NT2/D1 (cell line): ENCODE results near the gene FAM53B.

ENCODE experiments used
- DNase-seq: peaks from one replicate; pipeline ENCODE4 v3.0.0-alpha.2; 2011; ENCODE audit warnings: low read depth, low spot score
- H3K27me3 ChIP-seq: 2 replicates; pipeline ENCODE4 v1.6.0; 2011; ENCODE audit warnings: mild to moderate bottlenecking; ENCODE audit not compliant: insufficient read length, insufficient read depth
- H3K36me3 ChIP-seq: 2 replicates; pipeline ENCODE4 v1.6.1; 2011; ENCODE audit warnings: mild to moderate bottlenecking, low read length, mixed read lengths; ENCODE audit not compliant: insufficient read depth, insufficient read length
- H3K4me1 ChIP-seq: 2 replicates; pipeline ENCODE4 v1.5.1; 2011; ENCODE audit not compliant: insufficient read depth, insufficient read length
- H3K4me3 ChIP-seq: 2 replicates; pipeline ENCODE4 v1.5.1; 2011; ENCODE audit warnings: low read depth; ENCODE audit not compliant: insufficient read length
- H3K9ac ChIP-seq: 2 replicates; pipeline ENCODE4 v1.6.0; 2011; ENCODE audit warnings: low read depth; ENCODE audit not compliant: insufficient read length
- H3K9me3 ChIP-seq: 2 replicates; pipeline ENCODE4 v1.5.1; 2011; ENCODE audit warnings: mild to moderate bottlenecking, low read length; ENCODE audit not compliant: insufficient read depth
- SUZ12 ChIP-seq: IDR thresholded peaks from 2 replicates; pipeline ENCODE4 v1.6.1; 2011; ENCODE audit not compliant: insufficient read length, insufficient read depth; ENCODE audit errors: extremely low read depth
- YY1 ChIP-seq: IDR thresholded peaks from 2 replicates; pipeline ENCODE4 v1.6.1; 2011; ENCODE audit not compliant: insufficient read length, insufficient read depth
- ZNF274 ChIP-seq: IDR thresholded peaks from 2 replicates; pipeline ENCODE4 v1.6.1; 2011; ENCODE audit warnings: mild to moderate bottlenecking, low read depth, low read length

The FAM53B gene

GRCh38 chr10:124663766-124664360 is 80.3 kb downstream of the FAM53B start:
- peaks cover 18% of the 10 kb centered on the region for H3K36me3 ChIP-seq
- no peak overlapping the region for H3K4me3 ChIP-seq
- H3K9ac ChIP-seq = no peak overlapping the region

GRCh38 chr10:124663228-124663627 is 81.0 kb downstream of the FAM53B start:
- no peak for DNase-seq
- peaks cover 18% of the 10 kb centered on the region for H3K36me3 ChIP-seq

More at GRCh38 chr10:124663766-124664360, 80.3 kb downstream of the FAM53B start:
- DNase-seq = no peak
- Histone ChIP-seq H3K27me3 (no peaks in the 10 kb centered on the region), H3K9me3 (no peaks in the 10 kb centered on the region), H3K4me1 (no peaks in the 10 kb centered on the region)
- no peak for TF ChIP-seq SUZ12
- TF ChIP-seq ZNF274 = no peak
- no peak for TF ChIP-seq YY1

GRCh38 chr10:124661660-124662180 is 82.5 kb downstream of the FAM53B start:
- no peaks in the 10 kb centered on the region for H3K4me1 ChIP-seq
- no peak for DNase-seq
- H3K36me3 ChIP-seq = peaks cover 18% of the 10 kb centered on the region
- H3K4me3 ChIP-seq = no peak overlapping the region
- no peak overlapping the region for H3K9ac ChIP-seq
- TF ChIP-seq ZNF274 (no peak), SUZ12 (no peak), YY1 (no peak)
- no peaks in the 10 kb centered on the region for H3K9me3 ChIP-seq
- H3K27me3 ChIP-seq = no peaks in the 10 kb centered on the region

More at GRCh38 chr10:124663228-124663627, 81.0 kb downstream of the FAM53B start:
- no peak overlapping the region for H3K9ac ChIP-seq
- no peaks in the 10 kb centered on the region for H3K4me1 ChIP-seq
- TF ChIP-seq SUZ12 (no peak), ZNF274 (no peak), YY1 (no peak)
- no peak overlapping the region for H3K4me3 ChIP-seq
- no peaks in the 10 kb centered on the region for H3K9me3 ChIP-seq
- H3K27me3 ChIP-seq = no peaks in the 10 kb centered on the region

- Histone ChIP-seq H3K36me3 (peaks cover 22% of the 10 kb centered on the region), H3K27me3 (no peaks in the 10 kb centered on the region), H3K9me3 (no peaks in the 10 kb centered on the region), H3K4me3 (no peak overlapping the region), H3K4me1 (peaks cover under 1% of the 10 kb centered on the region), H3K9ac (no peak overlapping the region)
- DNase-seq = no peak
- TF ChIP-seq SUZ12 (no peak), ZNF274 (no peak), YY1 (no peak)
Observed at GRCh38 chr10:124660404-124661125, 83.6 kb downstream of the FAM53B start.

- Histone ChIP-seq H3K27me3 (no peaks in the 10 kb centered on the region), H3K4me1 (peaks cover 10% of the 10 kb centered on the region), H3K9me3 (no peaks in the 10 kb centered on the region), H3K36me3 (peaks cover 22% of the 10 kb centered on the region), H3K9ac (no peak overlapping the region), H3K4me3 (no peak overlapping the region)
- TF ChIP-seq YY1 (no peak), ZNF274 (no peak), SUZ12 (no peak)
- DNase-seq = no peak
Observed at GRCh38 chr10:124659380-124659779, 84.8 kb downstream of the FAM53B start.

- no peak overlapping the region for H3K4me3 ChIP-seq
- H3K36me3 ChIP-seq = peaks cover 20% of the 10 kb centered on the region
- DNase-seq = no peak
- H3K27me3 ChIP-seq = no peaks in the 10 kb centered on the region
- no peak overlapping the region for H3K9ac ChIP-seq
- peaks cover 13% of the 10 kb centered on the region for H3K4me1 ChIP-seq
- no peak for TF ChIP-seq SUZ12
- TF ChIP-seq YY1 = no peak
- no peak for TF ChIP-seq ZNF274
- no peaks in the 10 kb centered on the region for H3K9me3 ChIP-seq
Observed at GRCh38 chr10:124658591-124659242, 85.5 kb downstream of the FAM53B start.

GRCh38 chr10:124657806-124658205 is 86.4 kb downstream of the FAM53B start:
- Histone ChIP-seq H3K36me3 (peaks cover 12% of the 10 kb centered on the region), H3K4me3 (no peak overlapping the region), H3K27me3 (no peaks in the 10 kb centered on the region), H3K9me3 (no peaks in the 10 kb centered on the region), H3K4me1 (peaks cover 13% of the 10 kb centered on the region), H3K9ac (no peak overlapping the region)
- DNase-seq = no peak
- TF ChIP-seq YY1 (no peak), SUZ12 (no peak), ZNF274 (no peak)
